Measurements from ENCODE around the gene COQ2. TPM values are rescaled to one million over a fixed set of nuclear protein-coding genes. Genes with fewer than 3 reads are reported as not detected.
"Not testable (repeated sequence)": the region's sequence is repeated elsewhere in the genome, so short reads cannot be mapped to it uniquely, and the experiment has no call there.

COQ2 gene
- total and polyA plus RNA-seq, 2 of the 13 experiments (the other 11 are each of a cell fraction or from before 2014, with no cell fraction given), result 10.1 to 17.3 TPM

DNA sequence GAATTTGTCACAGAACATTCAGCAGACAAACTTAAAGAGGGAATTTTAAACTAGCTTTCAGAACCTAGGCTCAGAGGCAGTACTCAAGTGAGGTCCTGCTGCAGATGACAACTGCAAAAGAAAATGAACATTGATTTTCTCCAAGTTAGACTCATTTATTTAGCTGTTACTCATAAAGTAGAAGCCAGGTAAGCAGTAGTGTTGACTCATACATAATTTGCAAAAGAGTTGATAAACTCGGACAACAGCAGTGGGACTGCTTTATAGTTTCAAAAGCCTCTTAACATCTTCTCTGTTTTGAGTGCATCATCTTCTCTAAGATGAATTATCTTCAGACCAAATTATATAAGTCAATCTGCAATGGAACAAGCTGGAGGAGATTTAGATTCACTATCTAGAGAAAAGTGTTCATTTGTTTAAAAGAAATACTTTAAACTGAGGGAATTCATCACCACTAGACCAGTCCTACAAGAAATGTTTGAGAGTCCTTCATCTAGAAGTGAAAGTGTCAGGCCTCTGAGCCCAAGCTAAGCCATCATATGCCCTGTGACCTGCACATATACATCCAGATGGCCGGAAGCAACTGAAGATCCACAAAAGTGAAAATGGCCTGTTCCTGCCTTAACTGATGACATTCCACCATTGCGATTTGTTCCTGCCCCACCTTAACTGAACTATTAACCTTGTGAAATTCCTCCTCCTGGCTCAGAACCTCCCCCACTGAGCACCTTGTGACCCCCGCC is 49.5 kb downstream of the COQ2 start (continued):
- TF ChIP-seq, protein P1, sequence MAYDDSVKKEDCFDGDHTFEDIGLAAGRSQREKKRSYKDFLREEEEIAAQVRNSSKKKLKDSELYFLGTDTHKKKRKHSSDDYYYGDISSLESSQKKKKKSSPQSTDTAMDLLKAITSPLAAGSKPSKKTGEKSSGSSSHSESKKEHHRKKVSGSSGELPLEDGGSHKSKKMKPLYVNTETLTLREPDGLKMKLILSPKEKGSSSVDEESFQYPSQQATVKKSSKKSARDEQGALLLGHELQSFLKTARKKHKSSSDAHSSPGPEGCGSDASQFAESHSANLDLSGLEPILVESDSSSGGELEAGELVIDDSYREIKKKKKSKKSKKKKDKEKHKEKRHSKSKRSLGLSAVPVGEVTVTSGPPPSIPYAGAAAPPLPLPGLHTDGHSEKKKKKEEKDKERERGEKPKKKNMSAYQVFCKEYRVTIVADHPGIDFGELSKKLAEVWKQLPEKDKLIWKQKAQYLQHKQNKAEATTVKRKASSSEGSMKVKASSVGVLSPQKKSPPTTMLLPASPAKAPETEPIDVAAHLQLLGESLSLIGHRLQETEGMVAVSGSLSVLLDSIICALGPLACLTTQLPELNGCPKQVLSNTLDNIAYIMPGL (CRISPR knock-in tag; IDR thresholded peaks at IDR 0.05; ENCODE audit: borderline replicate concordance in 1 of 2, low read depth in 1 of 2), result no peak
- TF ChIP-seq ADNP (CRISPR knock-in tag; IDR thresholded peaks at IDR 0.05) (no peak), PTBP1 (IDR thresholded peaks at IDR 0.05; ENCODE audit: low read depth, low read length, poor library complexity, severe bottlenecking) (no peak), ZNF792 (CRISPR knock-in tag; IDR thresholded peaks at IDR 0.05) (no peak), ZNF782 (CRISPR knock-in tag; IDR thresholded peaks at IDR 0.05; ENCODE audit: borderline replicate concordance) (no peak)
- TF ChIP-seq, protein P2, sequence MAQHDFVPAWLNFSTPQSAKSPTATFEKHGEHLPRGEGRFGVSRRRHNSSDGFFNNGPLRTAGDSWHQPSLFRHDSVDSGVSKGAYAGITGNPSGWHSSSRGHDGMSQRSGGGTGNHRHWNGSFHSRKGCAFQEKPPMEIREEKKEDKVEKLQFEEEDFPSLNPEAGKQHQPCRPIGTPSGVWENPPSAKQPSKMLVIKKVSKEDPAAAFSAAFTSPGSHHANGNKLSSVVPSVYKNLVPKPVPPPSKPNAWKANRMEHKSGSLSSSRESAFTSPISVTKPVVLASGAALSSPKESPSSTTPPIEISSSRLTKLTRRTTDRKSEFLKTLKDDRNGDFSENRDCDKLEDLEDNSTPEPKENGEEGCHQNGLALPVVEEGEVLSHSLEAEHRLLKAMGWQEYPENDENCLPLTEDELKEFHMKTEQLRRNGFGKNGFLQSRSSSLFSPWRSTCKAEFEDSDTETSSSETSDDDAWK (CRISPR knock-in tag; IDR thresholded peaks at IDR 0.05), result no peak

GRCh38 chr4:83234387-83234786 is 50.2 kb downstream of the COQ2 start:
- H3K27ac ChIP-seq (ENCODE audit: extremely low read length, insufficient read depth, low read length); H4K20me1 ChIP-seq (ENCODE audit: insufficient read depth, low read length); H3K9me3 ChIP-seq (ENCODE audit: low read length); POLR2A ChIA-PET; H2AFZ ChIP-seq (ENCODE audit: low read length); H3K27me3 ChIP-seq (ENCODE audit: control insufficient read depth in 1 of 2, insufficient read depth in 2 of 2, low read length in 2 of 2); DNase-seq (ENCODE audit: low spot score); CTCF ChIA-PET (ENCODE audit: low intra/inter-chr PET ratio, low total read pairs); H3K4me2 ChIP-seq (ENCODE audit: low read depth, low read length); H3K4me3 ChIP-seq (replicated peaks in 1 of 3; ENCODE audit: insufficient read depth in 1 of 3, low read depth in 2 of 3, low read length in 3 of 3); FAIRE-seq; BruUV-seq (replicated peaks); in situ Hi-C loops (cut with HindIII; ENCODE audit: extremely low pct_ligation_motif_present, low pct_unique_long_range_greater_than_20kb); intact Hi-C loops (cut with micrococcal nuclease; ENCODE audit: unreplicated experiment); ATAC-seq; H3K79me2 ChIP-seq (ENCODE audit: insufficient read depth, low read length); H3K9ac ChIP-seq (ENCODE audit: insufficient read depth, low read depth, low read length); H3K36me3 ChIP-seq (replicated peaks in 1 of 2; ENCODE audit: control insufficient read depth in 1 of 2, insufficient read depth in 2 of 2, low read length in 2 of 2): not testable (repeated sequence)
- peaks cover 26% of the 10 kb centered on the region for H3K4me1 ChIP-seq (ENCODE audit: insufficient read depth, low read length)
- 89% methylated on average over 3 of the region's 3 CpGs for WGBS (ENCODE audit: low lambda C conversion rate)

All from HepG2 (cell line).